Measurements from ENCODE around the gene PPP1R16B.

Gene PPP1R16B

GRCh38 chr20:38873050-38873581, 67.6 kb downstream of the PPP1R16B start:
- no peaks in the 10 kb centered on the region for H3K27me3 ChIP-seq (ENCODE audit: control insufficient read depth, insufficient read depth, low read length)

GRCh38 chr20:38874460-38875174, 69.1 kb downstream of the PPP1R16B start:
- H3K9ac ChIP-seq (ENCODE audit: low read depth, low read length): no peak overlapping the region
- no peaks in the 10 kb centered on the region for H3K4me1 ChIP-seq (ENCODE audit: control insufficient read depth, insufficient read depth, low read length)

More at GRCh38 chr20:38873050-38873581, 67.6 kb downstream of the PPP1R16B start:
- H3K9ac ChIP-seq (ENCODE audit: low read depth, low read length): no peak overlapping the region
- no peaks in the 10 kb centered on the region for H3K36me3 ChIP-seq (ENCODE audit: control insufficient read depth, insufficient read depth, low read length)
- no peak overlapping the region for H3K4me3 ChIP-seq (ENCODE audit: low read depth, low read length)
- H3K4me1 ChIP-seq (ENCODE audit: control insufficient read depth, insufficient read depth, low read length): no peaks in the 10 kb centered on the region
- H3K9me3 ChIP-seq (ENCODE audit: control insufficient read depth, insufficient read depth, low read length): no peaks in the 10 kb centered on the region

GRCh38 chr20:38875175-38875993, 69.9 kb downstream of the PPP1R16B start:
- no peak overlapping the region for H3K9ac ChIP-seq (ENCODE audit: low read depth, low read length)
- H3K36me3 ChIP-seq (ENCODE audit: control insufficient read depth, insufficient read depth, low read length): no peaks in the 10 kb centered on the region
- no peaks in the 10 kb centered on the region for H3K4me1 ChIP-seq (ENCODE audit: control insufficient read depth, insufficient read depth, low read length)
- no peaks in the 10 kb centered on the region for H3K27me3 ChIP-seq (ENCODE audit: control insufficient read depth, insufficient read depth, low read length)
- H3K4me3 ChIP-seq (ENCODE audit: low read depth, low read length): no peak overlapping the region
- H3K9me3 ChIP-seq (ENCODE audit: control insufficient read depth, insufficient read depth, low read length): no peaks in the 10 kb centered on the region

More at GRCh38 chr20:38874460-38875174, 69.1 kb downstream of the PPP1R16B start:
- Histone ChIP-seq H3K9me3 (ENCODE audit: control insufficient read depth, insufficient read depth, low read length) (no peaks in the 10 kb centered on the region), H3K4me3 (ENCODE audit: low read depth, low read length) (no peak overlapping the region), H3K36me3 (ENCODE audit: control insufficient read depth, insufficient read depth, low read length) (no peaks in the 10 kb centered on the region), H3K27me3 (ENCODE audit: control insufficient read depth, insufficient read depth, low read length) (no peaks in the 10 kb centered on the region)

- Histone ChIP-seq H3K4me1 (ENCODE audit: control insufficient read depth, insufficient read depth, low read length) (no peaks in the 10 kb centered on the region), H3K9ac (ENCODE audit: low read depth, low read length) (no peak overlapping the region), H3K27me3 (ENCODE audit: control insufficient read depth, insufficient read depth, low read length) (no peaks in the 10 kb centered on the region), H3K9me3 (ENCODE audit: control insufficient read depth, insufficient read depth, low read length) (no peaks in the 10 kb centered on the region), H3K4me3 (ENCODE audit: low read depth, low read length) (no peak overlapping the region), H3K36me3 (ENCODE audit: control insufficient read depth, insufficient read depth, low read length) (no peaks in the 10 kb centered on the region)
These were observed 72.0 kb downstream of the PPP1R16B start for GRCh38 chr20:38877483-38877882.

GRCh38 chr20:38878866-38879265, 73.4 kb downstream of the PPP1R16B start:
- Histone ChIP-seq H3K4me3 (ENCODE audit: low read depth, low read length) (no peak overlapping the region), H3K27me3 (ENCODE audit: control insufficient read depth, insufficient read depth, low read length) (no peaks in the 10 kb centered on the region), H3K9ac (ENCODE audit: low read depth, low read length) (no peak overlapping the region), H3K36me3 (ENCODE audit: control insufficient read depth, insufficient read depth, low read length) (no peaks in the 10 kb centered on the region), H3K4me1 (ENCODE audit: control insufficient read depth, insufficient read depth, low read length) (no peaks in the 10 kb centered on the region), H3K9me3 (ENCODE audit: control insufficient read depth, insufficient read depth, low read length) (no peaks in the 10 kb centered on the region)

DNA sequence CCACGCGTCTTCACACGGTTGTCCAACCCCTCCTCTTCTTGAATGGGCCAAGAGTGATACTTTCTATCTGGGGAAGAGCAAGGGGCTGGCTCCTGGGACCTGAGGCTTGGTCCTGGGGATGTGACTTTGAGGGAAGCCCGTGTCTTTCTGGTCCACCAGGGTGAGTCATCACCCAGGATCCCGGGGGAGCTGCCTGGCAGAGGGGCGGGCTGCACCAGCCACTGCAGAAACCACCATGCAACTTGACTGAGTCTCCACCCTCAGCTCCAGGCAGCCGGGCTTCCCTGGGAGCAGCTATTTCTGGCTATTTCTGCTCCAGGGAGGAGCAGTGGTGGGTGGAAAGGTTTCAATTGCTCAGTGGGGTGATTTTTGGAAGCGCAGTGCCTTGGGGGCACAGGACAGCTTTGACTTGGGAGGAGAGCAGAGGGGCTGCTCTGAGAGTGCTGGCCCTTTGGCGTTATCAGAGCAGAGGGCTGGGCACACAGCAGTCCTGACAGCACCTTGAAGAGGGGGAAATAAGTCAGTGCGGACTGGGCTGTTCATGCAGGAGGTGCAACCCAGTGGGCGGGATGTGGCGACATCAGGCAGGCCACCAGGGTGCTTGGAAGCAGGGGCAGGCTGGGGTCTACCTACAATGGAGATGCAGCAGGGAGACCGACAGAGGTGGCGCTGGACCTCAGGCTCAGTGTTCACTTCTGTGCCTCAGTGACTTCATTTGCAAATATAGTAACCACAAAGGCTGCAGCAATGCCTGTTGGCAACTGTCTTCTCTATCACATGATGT, 75.6 kb downstream of the PPP1R16B start:
- Histone ChIP-seq H3K9me3 (ENCODE audit: control insufficient read depth, insufficient read depth, low read length) (no peaks in the 10 kb centered on the region), H3K36me3 (ENCODE audit: control insufficient read depth, insufficient read depth, low read length) (no peaks in the 10 kb centered on the region), H3K4me3 (ENCODE audit: low read depth, low read length) (no peak overlapping the region), H3K4me1 (ENCODE audit: control insufficient read depth, insufficient read depth, low read length) (no peaks in the 10 kb centered on the region), H3K9ac (ENCODE audit: low read depth, low read length) (no peak overlapping the region), H3K27me3 (ENCODE audit: control insufficient read depth, insufficient read depth, low read length) (no peaks in the 10 kb centered on the region)

DNA sequence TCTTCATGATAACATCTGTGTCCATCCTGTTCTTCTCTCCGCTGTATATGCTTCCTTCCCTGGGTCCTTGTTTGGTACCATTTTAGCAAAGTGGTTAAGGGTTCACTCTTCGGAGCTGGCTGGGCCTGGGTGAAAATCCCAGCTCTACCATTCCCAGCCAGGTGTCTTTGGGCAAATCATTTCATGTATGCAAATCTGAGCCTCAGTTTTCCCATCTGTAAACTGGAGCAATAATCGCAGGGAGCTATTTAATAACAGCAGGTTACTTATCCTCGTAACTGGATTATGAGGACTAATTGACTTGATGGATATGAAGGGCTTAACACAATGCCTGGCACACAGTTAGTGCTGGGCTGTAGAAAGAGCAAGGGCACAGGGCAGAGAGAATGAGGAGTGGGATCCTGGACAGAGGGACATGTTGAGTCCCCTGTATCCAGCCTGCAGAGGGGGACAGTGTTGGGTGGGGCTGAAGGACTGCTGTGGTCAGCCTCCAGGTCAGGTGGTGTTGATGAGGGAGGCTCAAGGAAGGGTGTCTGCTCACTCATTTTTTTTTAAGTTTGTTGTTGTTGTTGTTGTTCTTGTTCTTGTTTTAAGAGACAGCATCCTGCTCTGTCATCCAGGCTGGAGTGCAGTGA, 76.4 kb downstream of the PPP1R16B start:
- Histone ChIP-seq H3K27me3 (ENCODE audit: control insufficient read depth, insufficient read depth, low read length) (no peaks in the 10 kb centered on the region), H3K4me1 (ENCODE audit: control insufficient read depth, insufficient read depth, low read length) (no peaks in the 10 kb centered on the region), H3K9ac (ENCODE audit: low read depth, low read length) (no peak overlapping the region)

DNA sequence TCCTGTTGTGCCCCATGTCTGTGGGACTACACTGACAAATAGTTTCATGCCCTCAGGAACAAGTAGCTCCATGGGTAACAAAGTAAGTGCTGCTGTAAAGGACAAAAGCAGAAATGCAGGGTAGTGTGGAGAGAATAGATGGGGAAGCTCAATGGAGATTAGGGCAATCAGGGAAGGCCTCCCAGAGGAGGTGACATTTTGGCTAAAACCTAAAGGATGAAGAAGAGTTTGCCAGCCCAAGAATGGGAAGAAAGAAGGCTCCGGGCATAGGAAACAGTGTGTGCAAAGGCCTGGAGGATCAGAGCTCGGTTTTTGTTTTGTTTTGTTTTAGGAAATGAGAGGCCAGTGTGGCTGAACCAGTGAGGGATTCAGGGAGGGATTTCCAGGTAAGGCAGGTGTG, 77.1 kb downstream of the PPP1R16B start:
- H3K9me3 ChIP-seq (ENCODE audit: control insufficient read depth, insufficient read depth, low read length): no peaks in the 10 kb centered on the region
- no peak overlapping the region for H3K4me3 ChIP-seq (ENCODE audit: low read depth, low read length)
- no peaks in the 10 kb centered on the region for H3K27me3 ChIP-seq (ENCODE audit: control insufficient read depth, insufficient read depth, low read length)
- H3K4me1 ChIP-seq (ENCODE audit: control insufficient read depth, insufficient read depth, low read length): no peaks in the 10 kb centered on the region
- no peaks in the 10 kb centered on the region for H3K36me3 ChIP-seq (ENCODE audit: control insufficient read depth, insufficient read depth, low read length)
- no peak overlapping the region for H3K9ac ChIP-seq (ENCODE audit: low read depth, low read length)

More for the DNA sequence above, 76.4 kb downstream of the PPP1R16B start:
- H3K9me3 ChIP-seq (ENCODE audit: control insufficient read depth, insufficient read depth, low read length): no peaks in the 10 kb centered on the region
- H3K4me3 ChIP-seq (ENCODE audit: low read depth, low read length): no peak overlapping the region
- no peaks in the 10 kb centered on the region for H3K36me3 ChIP-seq (ENCODE audit: control insufficient read depth, insufficient read depth, low read length)

DNA sequence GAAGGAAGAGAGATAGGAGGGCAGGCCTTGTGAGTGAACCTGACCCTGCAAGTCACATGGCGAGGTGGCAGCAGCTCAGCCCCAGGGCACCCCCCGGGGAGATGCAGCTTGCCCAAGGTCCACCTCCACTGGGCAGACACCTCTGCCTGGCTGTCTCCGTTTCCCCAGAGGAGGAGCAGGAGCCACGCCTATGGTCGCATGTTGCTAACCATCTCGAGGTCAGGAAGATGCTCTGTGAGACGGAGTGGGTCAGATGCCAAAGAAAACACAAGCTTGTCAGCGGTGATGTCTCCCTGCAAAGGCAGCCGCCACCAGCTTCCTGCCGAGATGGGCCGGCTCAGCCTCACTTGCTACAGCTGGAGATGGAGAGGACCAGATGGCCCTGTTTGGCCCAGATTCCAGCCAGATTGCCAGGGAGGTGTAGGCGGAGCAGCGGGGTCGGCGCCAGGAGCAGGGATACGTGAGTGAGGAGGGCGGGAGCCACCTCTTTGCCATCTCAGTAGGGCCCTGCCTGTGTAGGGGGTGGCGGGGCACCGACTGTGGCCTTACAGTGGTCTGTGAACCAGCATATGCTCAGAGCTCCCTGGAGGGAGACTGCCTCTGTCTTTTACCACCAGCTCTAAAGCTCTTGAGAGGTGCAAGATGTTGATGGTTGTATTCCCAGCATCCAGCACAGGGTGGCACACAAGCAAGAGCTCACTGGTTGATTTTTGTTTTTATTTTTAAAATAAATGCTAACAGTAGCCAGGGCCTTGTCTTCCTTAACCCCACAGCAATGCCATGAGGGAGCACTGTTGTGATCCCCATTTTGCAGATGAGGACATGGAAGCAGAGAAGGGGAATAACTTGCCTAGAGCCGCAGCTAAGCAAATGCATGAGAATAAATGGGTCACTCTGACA, 77.8 kb downstream of the PPP1R16B start:
- Histone ChIP-seq H3K4me1 (ENCODE audit: control insufficient read depth, insufficient read depth, low read length) (no peaks in the 10 kb centered on the region), H3K36me3 (ENCODE audit: control insufficient read depth, insufficient read depth, low read length) (no peaks in the 10 kb centered on the region), H3K4me3 (ENCODE audit: low read depth, low read length) (no peak overlapping the region), H3K9me3 (ENCODE audit: control insufficient read depth, insufficient read depth, low read length) (no peaks in the 10 kb centered on the region), H3K9ac (ENCODE audit: low read depth, low read length) (no peak overlapping the region), H3K27me3 (ENCODE audit: control insufficient read depth, insufficient read depth, low read length) (no peaks in the 10 kb centered on the region)

DNA sequence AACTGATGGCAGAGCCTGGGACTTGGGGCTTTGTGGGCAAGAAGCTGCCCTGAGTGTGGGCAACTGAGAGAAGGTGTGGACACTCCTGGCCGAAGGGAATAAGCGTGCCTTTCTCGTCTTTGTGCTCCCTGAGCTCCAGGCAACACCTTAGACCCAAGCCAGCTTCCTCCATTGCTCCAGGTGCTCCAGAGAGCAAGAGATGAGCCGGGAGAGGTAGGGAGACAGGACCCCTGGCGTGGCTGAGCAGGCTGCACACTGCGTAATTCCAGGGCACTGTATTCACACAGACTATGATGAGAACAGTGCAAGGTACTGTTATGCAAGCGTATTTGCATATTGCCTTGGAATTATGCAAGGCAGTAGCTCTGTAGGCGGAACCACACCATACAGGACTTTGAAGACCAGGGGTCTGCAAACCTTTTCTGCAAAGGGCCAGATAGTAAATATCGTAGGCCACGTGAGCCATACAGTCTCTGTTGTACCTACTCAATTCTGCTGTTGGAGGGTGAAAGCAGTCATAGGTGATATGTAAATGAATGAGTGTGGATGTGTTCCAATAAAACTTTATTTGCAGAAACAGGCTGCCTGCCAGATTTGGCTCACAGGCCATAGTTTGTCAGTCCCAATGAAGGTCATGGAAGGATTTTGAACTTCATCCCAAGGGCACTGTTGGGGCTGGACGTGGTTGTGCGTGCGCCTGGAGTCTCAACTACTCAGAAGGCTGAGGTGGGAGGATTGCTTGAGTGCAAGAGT, 78.7 kb downstream of the PPP1R16B start:
- H3K4me1 ChIP-seq (ENCODE audit: control insufficient read depth, insufficient read depth, low read length): no peaks in the 10 kb centered on the region
- no peaks in the 10 kb centered on the region for H3K36me3 ChIP-seq (ENCODE audit: control insufficient read depth, insufficient read depth, low read length)
- no peaks in the 10 kb centered on the region for H3K27me3 ChIP-seq (ENCODE audit: control insufficient read depth, insufficient read depth, low read length)
- no peak overlapping the region for H3K4me3 ChIP-seq (ENCODE audit: low read depth, low read length)
- H3K9me3 ChIP-seq (ENCODE audit: control insufficient read depth, insufficient read depth, low read length): no peaks in the 10 kb centered on the region
- H3K9ac ChIP-seq (ENCODE audit: low read depth, low read length): no peak overlapping the region

Data from iPS-15b (cell line).